Neural crest cell (in vitro differentiated cells): ENCODE results near the gene NUMB. TPM values are rescaled to one million over a fixed set of nuclear protein-coding genes. Genes with fewer than 3 reads are reported as not detected.

Experiments used
- DNase-seq: peaks from one replicate; pipeline ENCODE4 v3.0.0; 2021; ENCODE audit warnings: low read depth, mixed read lengths, low spot score
- H3K27ac Mint-ChIP-seq: one replicate; pipeline ENCODE4 v1.8.0; 2021; ENCODE audit warnings: mild to moderate bottlenecking, mixed read lengths; ENCODE audit not compliant: unreplicated experiment
- H3K27me3 Mint-ChIP-seq: 2 replicates; pipeline ENCODE4 v1.8.0; 2021; ENCODE audit warnings: low read depth, mild to moderate bottlenecking, mixed read lengths
- H3K36me3 Mint-ChIP-seq: 2 replicates; pipeline ENCODE4 v1.8.0; 2021; ENCODE audit warnings: low read depth, mild to moderate bottlenecking, mixed read lengths
- H3K4me1 Mint-ChIP-seq: 2 replicates; pipeline ENCODE4 v1.8.0; 2021; ENCODE audit warnings: mixed read lengths
- H3K4me3 Mint-ChIP-seq: one replicate; pipeline ENCODE4 v1.8.0; 2021; ENCODE audit warnings: mild to moderate bottlenecking, mixed read lengths
- H3K9me3 Mint-ChIP-seq: 2 replicates; pipeline ENCODE4 v1.8.0; 2021; ENCODE audit warnings: mixed read lengths
- total RNA-seq: library from RNA; stranded (reverse); gene quantifications from 2 replicates; pipeline ENCODE4 v1.2.1, GENCODE V29; 2021
- TF ChIP-seq, protein P1 (sequence below): fragments of 200-600 bp; sonication (generic); conservative IDR thresholded peaks from 2 replicates; pipeline ENCODE4 v1.5.0; 2021; ENCODE audit warnings: antibody characterized with exemption, mild to moderate bottlenecking

NUMB gene
- total RNA-seq, 1 donor from 2014 or later = 40.7 TPM

DNA sequence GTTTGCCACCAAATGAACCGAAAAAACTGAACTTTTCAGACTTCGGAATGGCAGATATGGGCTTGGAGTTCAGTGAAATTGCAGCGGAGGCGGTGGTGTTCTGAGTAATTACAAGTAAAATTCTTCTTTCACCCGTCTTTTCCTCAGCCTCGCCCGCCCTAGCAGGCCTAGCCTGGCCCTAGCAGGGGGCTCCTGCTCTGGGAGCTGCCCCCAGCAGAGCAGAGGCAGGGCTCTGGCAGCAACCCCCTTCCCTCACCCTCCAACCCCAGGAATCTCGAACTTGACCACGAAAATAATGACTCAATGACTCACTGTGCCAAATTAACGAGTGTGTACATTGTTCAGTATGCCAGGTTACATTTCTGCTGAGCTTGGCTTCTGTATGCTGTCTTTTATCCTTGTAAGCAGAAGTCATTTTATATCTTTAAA is 219.9 kb downstream of the NUMB start:
- Mint-ChIP-seq H3K4me1 (peaks cover 44% of the 10 kb centered on the region), H3K36me3 (peaks cover 2% of the 10 kb centered on the region), H3K27ac (no peak overlapping the region), H3K9me3 (no peaks in the 10 kb centered on the region), H3K4me3 (peak overlapping the region; percentile 70), H3K27me3 (peaks cover 78% of the 10 kb centered on the region)
- TF ChIP-seq, protein P1, sequence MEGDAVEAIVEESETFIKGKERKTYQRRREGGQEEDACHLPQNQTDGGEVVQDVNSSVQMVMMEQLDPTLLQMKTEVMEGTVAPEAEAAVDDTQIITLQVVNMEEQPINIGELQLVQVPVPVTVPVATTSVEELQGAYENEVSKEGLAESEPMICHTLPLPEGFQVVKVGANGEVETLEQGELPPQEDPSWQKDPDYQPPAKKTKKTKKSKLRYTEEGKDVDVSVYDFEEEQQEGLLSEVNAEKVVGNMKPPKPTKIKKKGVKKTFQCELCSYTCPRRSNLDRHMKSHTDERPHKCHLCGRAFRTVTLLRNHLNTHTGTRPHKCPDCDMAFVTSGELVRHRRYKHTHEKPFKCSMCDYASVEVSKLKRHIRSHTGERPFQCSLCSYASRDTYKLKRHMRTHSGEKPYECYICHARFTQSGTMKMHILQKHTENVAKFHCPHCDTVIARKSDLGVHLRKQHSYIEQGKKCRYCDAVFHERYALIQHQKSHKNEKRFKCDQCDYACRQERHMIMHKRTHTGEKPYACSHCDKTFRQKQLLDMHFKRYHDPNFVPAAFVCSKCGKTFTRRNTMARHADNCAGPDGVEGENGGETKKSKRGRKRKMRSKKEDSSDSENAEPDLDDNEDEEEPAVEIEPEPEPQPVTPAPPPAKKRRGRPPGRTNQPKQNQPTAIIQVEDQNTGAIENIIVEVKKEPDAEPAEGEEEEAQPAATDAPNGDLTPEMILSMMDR = no peak
- no peak for DNase-seq

DNA sequence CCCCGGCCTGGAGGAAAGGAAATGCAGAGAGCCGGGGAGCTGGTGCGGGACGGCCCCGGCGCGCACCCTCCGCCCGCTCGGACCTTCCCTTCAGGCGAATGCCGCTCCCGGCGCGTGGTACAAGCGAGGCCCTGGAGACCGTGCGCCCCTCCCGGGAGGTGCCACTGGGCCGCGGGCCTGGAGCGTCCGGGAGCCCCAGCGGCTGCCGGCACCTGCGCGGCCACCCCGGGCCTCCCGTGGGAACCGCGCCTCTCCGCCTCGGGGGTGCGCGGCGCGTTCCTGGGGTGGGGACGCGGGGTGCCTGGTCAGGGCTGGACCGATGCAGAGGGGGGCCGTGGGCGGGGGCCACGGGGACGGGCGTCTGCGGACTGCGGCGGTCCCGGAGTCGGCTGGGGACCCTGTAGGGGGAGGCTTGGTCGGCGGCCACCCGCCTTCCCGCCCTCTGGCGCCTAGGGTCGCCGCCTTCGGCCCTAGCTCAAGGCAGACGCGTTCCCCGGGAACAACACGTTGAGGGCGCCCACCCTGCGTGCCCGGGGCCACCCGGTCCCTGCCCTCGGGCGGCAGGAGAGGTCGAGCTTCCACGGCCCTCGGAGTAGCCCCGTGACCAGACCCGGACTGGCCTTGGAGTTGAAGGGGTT is 220.4 kb downstream of the NUMB start:
- no peak for DNase-seq
- peak overlapping the region; percentile 70 for H3K4me3 Mint-ChIP-seq
- peaks cover 76% of the 10 kb centered on the region for H3K27me3 Mint-ChIP-seq
- no peak overlapping the region for H3K27ac Mint-ChIP-seq
- TF ChIP-seq, protein P1 = no peak
- H3K9me3 Mint-ChIP-seq = no peaks in the 10 kb centered on the region
- H3K4me1 Mint-ChIP-seq = peaks cover 44% of the 10 kb centered on the region
- H3K36me3 Mint-ChIP-seq = peaks cover 2% of the 10 kb centered on the region

DNA sequence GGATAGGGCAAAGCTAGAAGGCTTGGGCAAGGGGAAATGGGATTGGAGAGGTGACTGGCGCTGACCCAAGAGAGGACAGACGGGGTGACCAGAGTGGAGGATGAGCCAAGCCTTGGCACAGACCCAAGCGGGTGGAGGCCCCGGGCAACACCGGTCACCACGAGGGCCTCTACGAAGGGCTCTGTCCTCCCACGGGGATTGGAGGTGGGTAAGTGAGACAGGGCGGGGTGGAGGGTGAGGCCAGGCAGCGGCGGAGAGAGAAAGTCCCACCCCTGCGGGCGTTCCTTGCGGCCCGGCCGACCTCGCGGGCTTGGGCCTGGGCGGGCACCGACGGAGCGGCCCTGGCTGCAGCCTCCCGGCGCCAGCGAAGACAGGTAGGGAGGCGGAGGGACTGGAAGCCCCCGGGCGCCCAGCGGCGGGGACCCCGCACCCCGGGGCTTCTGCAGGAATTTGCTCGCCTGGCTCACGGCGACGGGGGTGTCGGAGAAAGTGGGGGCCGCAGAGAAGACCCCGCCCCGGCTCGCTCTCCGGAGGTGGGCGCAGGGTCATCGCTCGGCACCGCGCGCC is 221.0 kb downstream of the NUMB start, which contains the start of gene PAPLN:
TSS of gene PAPLN (plus strand) at position 288 of the 567 bp plus-strand sequence. CDS start 2,273 bp downstream, outside the sequence.
- TF ChIP-seq, protein P1 = no peak
- peak within 1 kb of the TSS; percentile 72 for H3K4me3 Mint-ChIP-seq
- H3K36me3 Mint-ChIP-seq = peaks cover 2% of the 10 kb centered on the region
- no peak within 1 kb of the TSS for H3K27ac Mint-ChIP-seq
- H3K4me1 Mint-ChIP-seq = peaks cover 49% of the 10 kb centered on the region
- H3K27me3 Mint-ChIP-seq = peaks cover 77% of the 10 kb centered on the region
- H3K9me3 Mint-ChIP-seq = no peaks in the 10 kb centered on the region
- no peak for DNase-seq

DNA sequence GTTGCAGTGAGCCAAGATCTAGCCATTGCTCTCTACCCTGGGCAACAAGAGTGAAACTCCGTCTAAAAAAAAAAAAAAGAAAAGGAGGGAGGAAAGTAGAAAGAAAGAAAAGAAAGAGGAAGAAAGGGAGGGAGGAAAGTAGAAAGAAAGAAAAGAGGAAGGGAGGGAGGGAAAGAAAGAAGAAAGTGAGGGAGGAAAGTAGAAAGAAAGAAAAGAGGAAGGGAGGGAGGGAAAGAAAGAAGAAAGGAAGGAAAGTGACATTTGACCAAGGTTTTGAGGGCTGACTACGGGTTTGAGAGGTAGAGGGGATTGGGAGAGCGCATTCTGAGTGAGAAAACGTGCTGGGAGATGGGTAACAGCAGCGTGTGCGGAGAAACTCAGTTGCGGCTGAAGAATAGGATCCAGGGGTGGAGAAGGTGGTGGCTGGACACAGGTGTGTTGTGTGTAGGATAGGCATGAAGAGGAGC is 221.6 kb downstream of the NUMB start:
- H3K4me3 Mint-ChIP-seq = peak overlapping the region; percentile 72
- peaks cover 49% of the 10 kb centered on the region for H3K4me1 Mint-ChIP-seq
- H3K27ac Mint-ChIP-seq = no peak overlapping the region
- peaks cover 2% of the 10 kb centered on the region for H3K36me3 Mint-ChIP-seq
- H3K27me3 Mint-ChIP-seq = peaks cover 74% of the 10 kb centered on the region
- no peaks in the 10 kb centered on the region for H3K9me3 Mint-ChIP-seq
- TF ChIP-seq, protein P1 = no peak
- no peak for DNase-seq

DNA sequence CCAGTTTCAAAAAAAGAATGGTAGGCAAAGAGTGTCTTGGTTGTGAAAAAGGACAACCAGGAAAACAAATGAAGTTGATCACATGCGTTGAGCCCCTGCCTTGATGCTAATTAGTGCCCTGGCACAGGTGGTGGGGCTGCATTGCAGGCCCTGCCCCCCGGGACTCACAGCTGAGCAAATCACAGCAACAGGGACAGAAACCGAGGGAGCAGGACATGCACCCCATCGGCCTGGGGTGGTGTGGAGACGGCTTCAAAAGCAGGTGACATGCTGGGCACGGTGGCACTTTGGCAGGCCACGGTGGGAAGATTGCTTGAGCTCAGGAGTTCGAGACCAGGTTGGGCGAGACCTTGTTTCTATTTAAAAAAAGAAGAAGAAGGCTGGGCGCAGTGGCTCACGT is 222.2 kb downstream of the NUMB start:
- no peak overlapping the region for H3K27ac Mint-ChIP-seq
- H3K27me3 Mint-ChIP-seq = peaks cover 68% of the 10 kb centered on the region
- TF ChIP-seq, protein P1 = no peak
- no peak for DNase-seq
- peak overlapping the region; percentile 72 for H3K4me3 Mint-ChIP-seq
- H3K9me3 Mint-ChIP-seq = no peaks in the 10 kb centered on the region
- peaks cover 49% of the 10 kb centered on the region for H3K4me1 Mint-ChIP-seq
- H3K36me3 Mint-ChIP-seq = peaks cover 2% of the 10 kb centered on the region
